Glutamatergic neuron (in vitro differentiated cells): ENCODE data around the gene CDA. TPM values are rescaled to one million over a fixed set of nuclear protein-coding genes. Genes with fewer than 3 reads are reported as not detected.

Source experiments
- DNase-seq: peaks from one replicate; pipeline ENCODE4 v3.0.0; 2022
- H3K27ac Mint-ChIP-seq: one replicate; pipeline ENCODE4 v1.8.0; 2020; ENCODE audit warnings: mild to moderate bottlenecking, mixed read lengths, inconsistent platforms; ENCODE audit not compliant: unreplicated experiment
- H3K27me3 Mint-ChIP-seq: one replicate; pipeline ENCODE4 v1.8.0; 2020; ENCODE audit warnings: mild to moderate bottlenecking, moderate library complexity, mixed read lengths, inconsistent platforms; ENCODE audit not compliant: unreplicated experiment
- H3K36me3 Mint-ChIP-seq: one replicate; pipeline ENCODE4 v1.8.0; 2020; ENCODE audit warnings: mild to moderate bottlenecking, mixed read lengths, inconsistent platforms; ENCODE audit not compliant: unreplicated experiment
- H3K4me1 Mint-ChIP-seq: one replicate; pipeline ENCODE4 v1.8.0; 2020; ENCODE audit warnings: mild to moderate bottlenecking, low read depth, mixed read lengths, inconsistent platforms; ENCODE audit not compliant: unreplicated experiment
- H3K4me3 Mint-ChIP-seq: one replicate; pipeline ENCODE4 v1.8.0; 2020; ENCODE audit warnings: mild to moderate bottlenecking, mixed read lengths, inconsistent platforms; ENCODE audit not compliant: unreplicated experiment
- H3K9me3 Mint-ChIP-seq: one replicate; pipeline ENCODE4 v1.8.0; 2020; ENCODE audit warnings: mild to moderate bottlenecking, moderate library complexity, mixed read lengths, inconsistent platforms; ENCODE audit not compliant: unreplicated experiment
- CTCF ChIP-seq: fragments of 200-600 bp; sonication (generic); IDR thresholded peaks from one replicate; pipeline ENCODE4 v1.5.0; 2021; ENCODE audit not compliant: partially characterized antibody, unreplicated experiment
- total RNA-seq: library from RNA; stranded (reverse); fragmentation: NEBNext Ultra II Directional; extraction: Animal tissue kit (Norgen Biotek cat#: 25700); gene quantifications from one replicate; pipeline ENCODE4 v1.2.1, GENCODE V29; 2021; ENCODE audit not compliant: unreplicated experiment

The CDA gene
- total RNA-seq, 1 donor from 2014 or later = not detected

DNA sequence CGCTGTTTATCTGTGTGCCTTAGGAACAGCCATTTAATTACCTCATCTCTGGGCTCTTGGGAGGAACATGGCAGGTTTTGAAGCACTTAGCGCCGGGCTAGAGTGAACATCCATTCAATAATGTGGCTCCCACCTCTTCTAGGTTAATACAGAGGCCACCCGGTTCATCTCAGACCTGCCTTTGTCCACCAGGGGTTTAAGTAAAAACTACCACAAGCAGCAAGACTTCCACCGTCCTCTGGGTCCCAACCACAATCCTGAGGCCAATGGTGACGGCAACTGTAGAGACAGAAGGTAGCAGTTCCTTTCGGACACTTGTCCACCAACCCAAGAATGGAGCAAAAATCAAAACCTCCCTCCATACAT is 73.2 kb downstream of the CDA start:
- Mint-ChIP-seq H3K27me3 (no peaks in the 10 kb centered on the region), H3K27ac (peak overlapping the region; percentile 87), H3K36me3 (peaks cover 4% of the 10 kb centered on the region), H3K4me1 (peaks cover 15% of the 10 kb centered on the region), H3K9me3 (peaks cover 4% of the 10 kb centered on the region), H3K4me3 (peak overlapping the region; percentile 98)
- DNase-seq = no peak
- TF ChIP-seq CTCF = peak; percentile 15

DNA sequence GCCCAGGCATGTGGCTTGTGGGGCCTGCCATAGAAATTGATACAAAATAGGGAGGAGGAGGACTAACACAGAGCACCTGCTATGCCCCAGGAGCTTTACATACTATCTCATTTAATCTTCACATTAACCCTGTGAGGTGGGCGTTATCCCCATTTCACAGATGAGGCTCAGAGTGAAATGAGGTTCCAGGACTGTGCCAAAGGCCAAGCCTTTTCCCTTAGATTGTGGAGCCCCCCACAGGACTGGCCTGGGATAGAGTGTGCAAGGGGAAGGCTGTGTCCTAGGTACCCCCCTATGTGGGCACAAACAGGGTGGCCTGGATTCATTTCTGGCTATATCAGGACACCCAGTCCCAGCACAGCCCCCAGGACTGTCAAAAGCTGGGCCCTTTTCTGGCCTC is 74.5 kb downstream of the CDA start:
- TF ChIP-seq CTCF = no peak
- peaks cover 4% of the 10 kb centered on the region for H3K36me3 Mint-ChIP-seq
- H3K9me3 Mint-ChIP-seq = peaks cover 4% of the 10 kb centered on the region
- H3K4me3 Mint-ChIP-seq = peak overlapping the region; percentile 34
- no peaks in the 10 kb centered on the region for H3K27me3 Mint-ChIP-seq
- H3K27ac Mint-ChIP-seq = no peak overlapping the region
- peaks cover 15% of the 10 kb centered on the region for H3K4me1 Mint-ChIP-seq
- no peak for DNase-seq

- Mint-ChIP-seq H3K4me1 (peaks cover 15% of the 10 kb centered on the region), H3K9me3 (peaks cover 4% of the 10 kb centered on the region), H3K36me3 (peaks cover 4% of the 10 kb centered on the region), H3K27ac (peak overlapping the region; percentile 22), H3K4me3 (no peak overlapping the region), H3K27me3 (no peaks in the 10 kb centered on the region)
- no peak for TF ChIP-seq CTCF
- DNase-seq = no peak
Measured at GRCh38 chr1:20663969-20664715, 75.2 kb downstream of the CDA start.

GRCh38 chr1:20665726-20666125 is 76.8 kb downstream of the CDA start:
- no peak for TF ChIP-seq CTCF
- DNase-seq = no peak
- Mint-ChIP-seq H3K36me3 (peaks cover 4% of the 10 kb centered on the region), H3K27me3 (no peaks in the 10 kb centered on the region), H3K4me3 (no peak overlapping the region), H3K9me3 (peaks cover 5% of the 10 kb centered on the region), H3K27ac (no peak overlapping the region), H3K4me1 (peaks cover 5% of the 10 kb centered on the region)

DNA sequence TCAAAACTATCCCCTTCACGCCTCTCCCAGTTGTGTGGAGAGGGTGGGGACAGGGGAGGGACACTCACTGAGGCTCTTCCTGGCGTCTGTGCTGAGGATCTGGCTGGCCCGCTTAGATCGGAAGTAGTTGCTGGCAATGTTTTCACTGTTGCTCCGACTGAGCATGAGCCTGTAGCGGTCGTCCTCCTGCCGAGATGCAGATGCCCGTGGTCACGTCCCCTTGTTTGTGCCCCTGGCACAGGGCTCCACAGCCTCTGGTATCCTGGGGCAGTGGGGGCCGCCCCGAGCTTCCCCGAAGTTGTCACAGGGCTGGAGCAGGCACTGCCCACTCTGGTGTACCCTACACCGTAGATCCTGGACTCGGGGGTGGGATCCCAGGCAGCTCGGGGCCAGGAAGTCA is 77.2 kb downstream of the CDA start:
- peaks cover 5% of the 10 kb centered on the region for H3K4me1 Mint-ChIP-seq
- H3K36me3 Mint-ChIP-seq = peaks cover 4% of the 10 kb centered on the region
- H3K9me3 Mint-ChIP-seq = peaks cover 5% of the 10 kb centered on the region
- no peak for TF ChIP-seq CTCF
- H3K27me3 Mint-ChIP-seq = no peaks in the 10 kb centered on the region
- no peak overlapping the region for H3K4me3 Mint-ChIP-seq
- H3K27ac Mint-ChIP-seq = no peak overlapping the region
- DNase-seq = no peak
